Keratinocyte (primary cell): ENCODE data around the gene NECTIN4. TPM values are rescaled to one million over a fixed set of nuclear protein-coding genes. Genes with fewer than 3 reads are reported as not detected.

Experiments
- DNase-seq: peaks from one replicate; pipeline ENCODE4 v3.0.0-alpha.2; 2011; ENCODE audit warnings: low read depth, missing footprints, low spot score
- FAIRE-seq: peaks from 2 replicates; lab custom pipeline; 2011; peaks lifted over from hg19 to GRCh38; lab: Jason Lieb, UNC
- H2AFZ ChIP-seq: 2 replicates; pipeline ENCODE4 v1.6.0; 2012; ENCODE audit warnings: low read length, control low read depth, inconsistent platforms; ENCODE audit not compliant: control insufficient read depth
- H3K27ac ChIP-seq: 2 replicates; pipeline ENCODE4 v1.5.1; 2011; ENCODE audit warnings: low read length; ENCODE audit not compliant: control insufficient read depth, insufficient read depth
- H3K27me3 ChIP-seq: 3 replicates; pipeline ENCODE4 v1.6.0; 2011; ENCODE audit warnings: low read length; ENCODE audit not compliant: control insufficient read depth, insufficient read depth; ENCODE audit errors: extremely low read depth
- H3K36me3 ChIP-seq, 2 experiments: 2 replicates in 1 of 2; 3 replicates in 1 of 2; pipeline ENCODE4 v1.5.1; 2011; ENCODE audit warnings: low read length in 2 of 2, mild to moderate bottlenecking in 1 of 2; ENCODE audit not compliant: control insufficient read depth in 2 of 2, insufficient read depth in 2 of 2; ENCODE audit errors: extremely low read depth in 1 of 2
- H3K4me1 ChIP-seq: 3 replicates; pipeline ENCODE4 v1.5.1; 2011; ENCODE audit warnings: low read length; ENCODE audit not compliant: control insufficient read depth, insufficient read depth; ENCODE audit errors: extremely low read depth
- H3K4me2 ChIP-seq: 3 replicates; pipeline ENCODE4 v1.6.0; 2011; ENCODE audit warnings: low read depth, low read length; ENCODE audit not compliant: control insufficient read depth, insufficient read depth; ENCODE audit errors: extremely low read depth
- H3K4me3 ChIP-seq, 3 experiments: fragments of 200-600 bp in 1 of 3; sonication (generic) in 1 of 3; 2 replicates in 2 of 3; 3 replicates in 1 of 3; pipeline ENCODE4 v1.5.1; 2011 to 2016; ENCODE audit warnings: low read length in 3 of 3, mild to moderate bottlenecking in 3 of 3, control low read depth in 2 of 3, inconsistent platforms in 1 of 3, low read depth in 1 of 3, mixed read lengths in 1 of 3, mixed run types in 1 of 3, moderate library complexity in 1 of 3; ENCODE audit not compliant: control insufficient read depth in 2 of 3, insufficient read depth in 2 of 3; ENCODE audit errors: extremely low read depth in 1 of 3
- H3K79me2 ChIP-seq: 2 replicates; pipeline ENCODE4 v1.6.0; 2012; ENCODE audit warnings: low read length; ENCODE audit not compliant: control insufficient read depth, insufficient read depth
- H3K9ac ChIP-seq: 3 replicates; pipeline ENCODE4 v1.6.0; 2011; ENCODE audit warnings: low read length; ENCODE audit not compliant: control insufficient read depth, insufficient read depth; ENCODE audit errors: extremely low read depth
- H3K9me1 ChIP-seq: 3 replicates; pipeline ENCODE4 v1.6.0; 2011; ENCODE audit warnings: low read length; ENCODE audit not compliant: control insufficient read depth, insufficient read depth; ENCODE audit errors: extremely low read depth
- H3K9me3 ChIP-seq: 2 replicates; pipeline ENCODE4 v1.5.1; 2012; ENCODE audit warnings: low read depth, low read length; ENCODE audit not compliant: control insufficient read depth
- H4K20me1 ChIP-seq: 3 replicates; pipeline ENCODE4 v1.6.0; 2011; ENCODE audit warnings: low read length; ENCODE audit not compliant: control insufficient read depth, insufficient read depth; ENCODE audit errors: extremely low read depth
- EZH2 ChIP-seq: IDR thresholded peaks from one replicate; pipeline ENCODE4 v1.6.1; 2012; ENCODE audit warnings: inconsistent platforms, mild to moderate bottlenecking, low read length, moderate library complexity
- dilution Hi-C: fragments of 300-500 bp; cut with MboI; formaldehyde crosslinking; loops from one replicate; pipeline ENCODE4 v1.7.0; 2020; ENCODE audit warnings: low sequenced_read_pairs; ENCODE audit not compliant: extremely low pct_ligation_motif_present
- polyA plus RNA-seq, 5 experiments: library from polyadenylated mRNA; depleted of rRNA in 3 of 5; stranded (reverse) in 3 of 5; stranded (forward) in 1 of 5; unstranded in 1 of 5; fragments of >200 nt; gene quantifications; 1 replicate in 1 of 5; 2 replicates in 3 of 5; 3 replicates in 1 of 5; pipeline versions ENCODE4 v1.2.1 to v1.2.3, GENCODE V29; 2011 to 2012; ENCODE audit warnings: missing spikeins in 2 of 5, low read depth in 1 of 5, low replicate concordance in 1 of 5
- TF ChIP-seq, protein P1 (sequence below), 3 experiments: IDR thresholded peaks in 1 of 3; conservative IDR thresholded peaks in 1 of 3; optimal IDR thresholded peaks in 1 of 3; 2 replicates in 2 of 3; 3 replicates in 1 of 3; pipeline versions ENCODE3 to v1.5.1; 2011; ENCODE audit warnings: low read length in 3 of 3, mild to moderate bottlenecking in 3 of 3, moderate library complexity in 2 of 3, control low read depth in 1 of 3, inconsistent platforms in 1 of 3; ENCODE audit not compliant: insufficient read depth in 2 of 3; ENCODE audit errors: extremely low read depth in 1 of 3

Gene NECTIN4
- polyA plus RNA-seq, 1 donor (not counting 4 experiments of a cell fraction or from before 2014, with no cell fraction given): 8.6 TPM

- dilution Hi-C loops: no loop called here
Observed at GRCh38 chr1:161111117-161111516, 21.8 kb upstream of the NECTIN4 start.

GRCh38 chr1:161106431-161106830 lies 17.1 kb upstream of the NECTIN4 start:
- H3K79me2 ChIP-seq: peaks cover 82% of the 10 kb centered on the region
- DNase-seq (no peak), FAIRE-seq (no peak)
- H2AFZ ChIP-seq: no peak overlapping the region
- no peaks in the 10 kb centered on the region for H3K27me3 ChIP-seq
- peaks cover 11% of the 10 kb centered on the region for H3K4me1 ChIP-seq
- no peak overlapping the region for H3K9ac ChIP-seq
- peaks cover 3% of the 10 kb centered on the region for H4K20me1 ChIP-seq
- no peak overlapping the region for H3K4me2 ChIP-seq
- no peak overlapping the region for H3K27ac ChIP-seq
- TF ChIP-seq EZH2: no peak
- TF ChIP-seq, protein P1, sequence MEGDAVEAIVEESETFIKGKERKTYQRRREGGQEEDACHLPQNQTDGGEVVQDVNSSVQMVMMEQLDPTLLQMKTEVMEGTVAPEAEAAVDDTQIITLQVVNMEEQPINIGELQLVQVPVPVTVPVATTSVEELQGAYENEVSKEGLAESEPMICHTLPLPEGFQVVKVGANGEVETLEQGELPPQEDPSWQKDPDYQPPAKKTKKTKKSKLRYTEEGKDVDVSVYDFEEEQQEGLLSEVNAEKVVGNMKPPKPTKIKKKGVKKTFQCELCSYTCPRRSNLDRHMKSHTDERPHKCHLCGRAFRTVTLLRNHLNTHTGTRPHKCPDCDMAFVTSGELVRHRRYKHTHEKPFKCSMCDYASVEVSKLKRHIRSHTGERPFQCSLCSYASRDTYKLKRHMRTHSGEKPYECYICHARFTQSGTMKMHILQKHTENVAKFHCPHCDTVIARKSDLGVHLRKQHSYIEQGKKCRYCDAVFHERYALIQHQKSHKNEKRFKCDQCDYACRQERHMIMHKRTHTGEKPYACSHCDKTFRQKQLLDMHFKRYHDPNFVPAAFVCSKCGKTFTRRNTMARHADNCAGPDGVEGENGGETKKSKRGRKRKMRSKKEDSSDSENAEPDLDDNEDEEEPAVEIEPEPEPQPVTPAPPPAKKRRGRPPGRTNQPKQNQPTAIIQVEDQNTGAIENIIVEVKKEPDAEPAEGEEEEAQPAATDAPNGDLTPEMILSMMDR (optimal IDR thresholded peaks at IDR 0.05 in 1 of 3, IDR thresholded peaks at IDR 0.05 in 1 of 3, conservative IDR thresholded peaks at IDR 0.05 in 1 of 3; ENCODE audit: extremely low read depth in 1 of 3, insufficient read depth in 2 of 3, low read length in 3 of 3): no peak
- no peak overlapping the region for H3K4me3 ChIP-seq
- H3K36me3 ChIP-seq: peaks cover 14 to 25% of the 10 kb centered on the region in 2 experiments
- dilution Hi-C loops: no loop called here
- no peaks in the 10 kb centered on the region for H3K9me1 ChIP-seq
- no peaks in the 10 kb centered on the region for H3K9me3 ChIP-seq

More at GRCh38 chr1:161111117-161111516, 21.8 kb upstream of the NECTIN4 start:
- no peak for DNase-seq
- peaks cover 4 to 24% of the 10 kb centered on the region in 2 experiments for H3K36me3 ChIP-seq
- H3K79me2 ChIP-seq: peaks cover 85% of the 10 kb centered on the region
- H3K9me1 ChIP-seq: no peaks in the 10 kb centered on the region
- no peak overlapping the region for H2AFZ ChIP-seq
- no peaks in the 10 kb centered on the region for H3K9me3 ChIP-seq
- H3K9ac ChIP-seq: no peak overlapping the region
- H3K4me2 ChIP-seq: no peak overlapping the region
- peaks cover 20% of the 10 kb centered on the region for H3K4me1 ChIP-seq
- no peaks in the 10 kb centered on the region for H3K27me3 ChIP-seq
- no peaks in the 10 kb centered on the region for H4K20me1 ChIP-seq
- H3K4me3 ChIP-seq: no peak overlapping the region
- no peak for FAIRE-seq
- H3K27ac ChIP-seq: no peak overlapping the region
- no peak for TF ChIP-seq EZH2
- TF ChIP-seq, protein P1 (optimal IDR thresholded peaks at IDR 0.05 in 1 of 3, IDR thresholded peaks at IDR 0.05 in 1 of 3, conservative IDR thresholded peaks at IDR 0.05 in 1 of 3; ENCODE audit: extremely low read depth in 1 of 3, insufficient read depth in 2 of 3, low read length in 3 of 3): no peak
